NCI-H446 treated with DMSO at 0.1 percent for 48 hours (cell line): Measurements from ENCODE around the gene ZNF99.
"Not testable (repeated sequence)": the region's sequence is repeated elsewhere in the genome, so short reads cannot be mapped to it uniquely, and the experiment has no call there.

Experiments
- DNase-seq: peaks from one replicate; lab custom pipeline; 2025; lab: John Stamatoyannopoulos, UW

The ZNF99 gene

DNA sequence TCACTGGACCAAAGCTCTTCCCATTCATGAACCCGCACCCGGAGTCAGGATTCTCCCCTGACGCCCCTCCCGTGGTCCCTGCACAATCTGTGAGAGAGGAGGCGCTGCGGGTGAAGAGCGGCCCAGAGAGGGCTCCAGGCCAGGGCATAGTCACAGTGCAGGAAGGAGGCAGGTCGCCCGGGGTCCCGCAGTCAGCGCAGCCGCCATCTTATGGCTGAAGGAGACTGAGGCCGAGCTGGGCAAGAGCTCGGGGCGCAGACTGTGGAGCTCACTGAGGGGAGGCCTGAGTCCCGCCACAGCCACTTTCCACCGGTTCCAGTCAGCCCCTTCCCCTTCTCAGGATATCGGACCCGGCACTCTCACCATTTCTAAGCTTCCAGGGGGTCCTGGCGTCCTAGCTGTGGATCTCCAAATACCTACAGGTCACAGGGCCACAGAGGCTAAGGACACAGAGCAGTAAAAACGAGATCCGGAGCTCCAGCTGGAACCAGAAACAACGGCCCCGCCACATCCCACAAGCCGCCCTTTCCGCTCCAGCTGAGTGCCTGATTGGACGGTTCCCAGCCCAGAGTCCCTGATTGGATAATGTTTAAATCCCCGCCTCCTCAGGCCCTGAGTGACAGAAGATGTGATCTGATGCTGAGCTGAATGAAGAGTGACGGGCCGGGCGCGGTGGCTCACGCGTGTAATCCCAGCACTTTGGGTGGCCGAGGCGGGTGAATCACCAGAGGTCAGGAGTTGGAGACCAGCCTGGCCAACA lies at the start of gene ZNF99:
ZNF99 (minus strand) TSS at position 501 of the 760 bp plus-strand sequence; CDS start at position 366, 135 bp downstream.
- no peak for DNase-seq

GRCh38 chr19:22832031-22832762 lies 48.2 kb upstream of the ZNF99 start, which contains the start of gene ZNF723:
TSS of gene ZNF723 (plus strand) at chr19:22832291. CDS start at chr19:22832380, 89 bp downstream.
- no peak for DNase-seq

DNA sequence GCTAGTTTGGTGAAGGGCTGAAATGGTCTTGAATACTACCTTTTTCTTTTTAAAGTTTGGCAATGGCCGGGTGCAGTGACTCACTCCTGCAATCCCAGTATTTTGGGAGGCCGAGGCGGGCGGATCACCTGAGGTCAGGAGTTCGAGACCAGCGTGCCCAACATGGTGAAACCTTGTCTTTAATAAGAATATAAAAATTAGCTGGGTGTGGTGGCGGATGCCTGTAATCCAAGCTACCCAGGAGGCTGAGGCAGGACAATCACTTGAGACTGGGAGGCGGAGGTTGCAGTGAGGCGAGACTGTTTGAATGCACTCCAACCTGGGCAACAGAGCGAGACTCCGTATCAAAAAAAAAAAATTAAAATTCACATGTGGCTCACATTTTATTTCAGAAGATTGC lies 47.3 kb upstream of the ZNF99 start:
- DNase-seq: no peak

DNA sequence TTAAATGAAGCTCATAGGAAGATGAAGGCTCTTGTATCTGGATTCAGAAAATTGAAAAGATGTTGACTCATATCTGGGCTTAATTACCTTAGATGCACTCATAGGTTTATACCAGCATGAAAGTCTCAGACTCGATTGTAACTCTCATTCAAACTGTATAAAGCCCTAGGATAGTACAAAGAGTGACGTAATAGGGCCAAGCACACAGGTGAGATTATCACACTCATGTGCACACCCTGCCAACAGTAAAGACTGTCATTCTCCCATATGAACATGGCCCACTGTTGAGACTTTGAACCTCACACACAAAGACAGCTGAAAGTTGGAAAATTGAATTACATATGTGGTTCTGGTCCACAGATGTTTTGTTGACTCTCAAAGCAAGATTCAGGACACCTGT lies 30.2 kb upstream of the ZNF99 start:
- no peak for DNase-seq

DNA sequence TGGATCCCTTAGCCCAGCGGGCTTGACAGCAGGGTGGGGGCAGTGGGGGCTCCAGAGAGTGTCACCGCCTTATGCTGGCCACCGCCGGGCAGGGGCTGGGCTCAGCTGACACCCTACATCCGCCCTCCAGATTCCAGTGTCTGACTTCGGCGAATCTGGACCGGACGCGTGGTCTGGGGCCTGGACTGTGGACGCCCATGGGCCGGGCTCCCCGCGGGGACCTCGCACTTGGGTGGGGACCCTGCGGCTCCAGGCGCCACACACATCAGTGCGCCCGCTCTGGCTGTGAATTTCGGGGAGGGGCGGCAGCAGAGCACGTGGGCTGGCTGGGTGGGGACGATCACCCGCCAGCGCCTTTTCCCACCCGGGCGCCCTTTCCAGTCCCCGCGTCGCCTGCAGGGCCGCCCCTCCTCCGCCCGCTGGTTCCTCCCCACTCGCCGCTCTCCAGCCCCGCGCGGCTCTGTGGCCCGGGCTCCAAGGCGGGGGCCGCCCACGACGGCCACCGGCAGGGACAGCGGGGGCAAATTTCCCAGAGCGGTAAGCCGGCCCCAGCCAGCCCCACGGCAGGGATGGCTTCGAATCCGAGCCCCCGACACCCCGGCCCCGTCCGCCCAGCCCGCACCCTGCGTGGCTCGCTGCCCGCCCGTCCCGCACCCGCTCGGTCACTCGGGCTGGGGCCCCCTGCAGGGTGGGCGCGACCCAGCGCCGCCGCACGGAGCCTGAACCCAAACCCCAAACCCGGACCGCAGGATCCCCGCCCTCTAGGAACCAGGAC lies 23.3 kb upstream of the ZNF99 start:
- DNase-seq: no peak

DNA sequence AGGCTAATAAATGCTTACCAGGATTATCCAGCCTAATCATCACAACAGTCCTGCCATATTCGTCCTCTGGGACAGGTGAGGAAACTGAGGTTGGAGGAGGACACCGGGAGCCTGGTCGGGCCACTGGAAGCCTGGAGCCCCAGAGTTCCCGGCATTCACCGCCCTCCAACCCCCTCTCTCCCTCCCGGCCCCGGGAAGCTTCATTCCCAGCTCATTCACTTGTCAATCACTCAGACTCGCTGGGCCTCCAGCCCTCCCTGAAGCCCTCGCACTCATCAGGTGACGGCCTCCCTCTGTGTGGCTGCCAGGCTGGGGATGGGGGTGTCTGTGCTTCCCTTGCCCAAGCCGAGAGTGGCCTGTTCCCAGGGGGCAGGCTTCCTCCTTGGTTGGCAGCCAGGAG lies 22.5 kb upstream of the ZNF99 start:
- no peak for DNase-seq

- DNase-seq: no peak
Observed at GRCh38 chr19:22797040-22797439, 13.1 kb upstream of the ZNF99 start.

- DNase-seq: not testable (repeated sequence)
Observed at GRCh38 chr19:22792863-22793262, 8.9 kb upstream of the ZNF99 start.

DNA sequence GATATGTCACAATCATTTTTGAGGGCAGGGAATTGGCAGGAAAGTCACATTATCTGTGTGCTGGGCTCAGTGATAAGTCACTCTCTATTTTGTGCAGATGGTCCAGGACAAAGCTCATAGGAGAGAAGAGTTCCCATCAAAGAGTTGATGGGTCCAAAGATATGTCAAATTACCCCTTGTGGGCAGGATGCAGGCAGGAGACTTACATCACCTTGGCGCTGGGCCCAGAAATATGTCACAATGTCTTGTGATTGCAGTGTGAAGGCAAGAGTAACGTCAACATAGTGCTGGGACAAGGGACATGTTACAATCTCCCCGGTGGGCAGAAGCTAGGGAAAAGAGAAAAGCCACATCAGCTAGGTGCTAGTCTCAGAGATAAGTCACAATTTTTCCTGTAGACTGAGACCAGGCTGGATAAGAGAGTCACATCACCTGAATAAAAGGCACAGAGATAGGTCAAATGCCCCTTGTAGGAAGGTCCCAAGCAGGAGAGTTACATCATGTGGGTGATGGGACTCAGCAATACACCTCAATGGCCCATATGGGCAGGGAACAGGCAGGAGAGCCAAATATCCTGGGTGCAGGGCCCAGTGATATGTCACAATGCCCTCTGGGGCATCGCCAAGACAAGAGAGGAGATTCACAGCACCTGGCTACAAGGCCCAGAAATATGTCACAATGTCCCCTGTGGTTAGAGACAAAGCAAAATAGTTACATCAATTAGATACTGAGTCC lies 47.9 kb downstream of the ZNF99 start:
- DNase-seq: no peak

DNA sequence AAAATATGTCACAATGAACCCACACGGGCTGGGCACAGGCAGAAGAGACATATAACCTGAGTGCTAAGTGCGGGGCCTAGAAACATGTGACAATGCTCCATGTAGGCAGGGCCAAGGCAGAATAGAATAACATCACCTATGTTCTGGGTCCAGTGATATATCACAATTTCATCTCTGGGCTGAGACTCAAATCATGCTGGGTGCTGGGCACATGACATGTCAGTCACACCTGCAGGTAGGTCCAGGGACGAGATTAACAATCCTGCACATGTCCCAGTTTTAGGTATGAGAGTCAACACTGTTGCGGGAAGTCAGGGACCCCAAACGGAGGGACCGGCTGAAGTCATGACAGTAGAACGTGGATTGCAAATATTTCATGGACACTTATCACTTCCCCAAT lies 50.3 kb downstream of the ZNF99 start:
- no peak for DNase-seq

DNA sequence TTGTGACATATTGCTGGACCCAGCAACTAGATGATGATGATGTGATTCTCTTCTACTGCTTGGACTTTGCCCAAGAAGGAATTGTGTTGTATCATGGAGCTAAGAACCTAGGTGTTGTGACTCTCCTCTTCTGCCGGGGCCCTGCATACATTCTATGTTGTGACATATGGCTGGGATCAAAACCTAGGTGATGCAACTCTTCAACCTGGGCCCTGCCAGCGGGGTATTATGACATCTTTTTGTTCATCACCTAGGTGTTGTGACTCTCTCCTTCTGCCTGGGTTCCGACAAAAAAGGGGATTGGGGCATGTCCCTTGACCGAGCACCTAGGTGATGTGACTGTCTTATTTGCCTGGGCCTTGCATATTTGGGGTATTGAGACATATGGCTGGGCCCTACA lies 55.7 kb downstream of the ZNF99 start:
- DNase-seq: not testable (repeated sequence)

DNA sequence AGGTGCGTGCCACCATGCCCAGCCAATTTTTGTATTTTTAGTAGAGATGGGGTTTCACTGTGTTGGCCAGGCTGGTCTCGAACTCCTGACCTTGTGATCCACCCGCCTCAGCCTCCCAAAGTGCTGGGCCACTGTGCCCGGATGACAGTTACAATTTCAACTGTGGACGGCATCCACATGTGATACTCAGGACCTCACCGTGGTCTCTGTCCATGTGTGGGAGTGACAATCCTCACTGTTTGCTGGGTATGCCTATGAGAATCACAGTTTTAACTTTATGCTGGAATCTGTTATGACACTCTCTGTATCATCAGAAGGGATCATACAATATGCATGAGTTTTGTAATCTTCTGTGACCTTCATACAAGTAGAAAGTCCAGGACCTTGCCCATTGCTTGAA lies 62.4 kb downstream of the ZNF99 start:
- DNase-seq: not testable (repeated sequence)

DNA sequence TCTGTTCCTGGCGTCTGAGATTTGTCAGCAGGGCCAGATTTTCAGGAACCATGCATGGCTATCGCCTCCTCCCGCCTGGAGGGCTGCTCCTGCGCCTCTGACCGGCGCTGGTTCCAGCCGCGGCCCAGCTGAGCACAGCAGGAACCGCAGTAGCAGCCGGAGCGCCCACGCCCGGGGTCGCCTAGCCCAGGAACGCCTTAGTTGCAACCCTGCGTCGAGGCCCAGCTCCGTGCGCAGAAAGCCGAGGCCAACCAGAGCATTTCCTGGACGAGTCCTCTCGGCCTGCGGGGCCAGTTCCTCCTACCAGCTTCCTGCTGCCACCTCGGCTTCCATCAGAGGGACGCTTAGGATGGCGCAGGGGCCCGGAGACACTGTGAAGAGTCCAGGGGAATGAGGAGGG lies 75.0 kb downstream of the ZNF99 start:
- DNase-seq: no peak

DNA sequence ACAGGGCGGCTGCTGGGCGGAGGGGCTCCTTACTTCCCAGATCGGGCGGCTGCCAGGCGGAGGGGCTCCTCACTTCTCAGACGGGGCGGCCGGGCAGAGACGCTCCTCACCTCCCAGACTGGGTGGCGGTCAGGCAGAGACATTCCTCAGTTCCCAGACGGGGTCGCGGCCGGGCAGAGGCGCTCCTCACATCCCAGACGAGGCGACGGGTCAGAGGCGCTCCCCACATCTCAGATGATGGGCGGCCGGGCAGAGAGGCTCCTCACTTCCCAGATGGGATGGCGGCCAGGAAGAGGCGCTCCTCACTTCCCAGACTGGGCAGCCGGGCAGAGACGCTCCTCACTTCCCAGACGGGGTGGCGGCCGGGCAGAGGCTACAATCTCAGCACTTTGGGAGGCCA lies 80.9 kb downstream of the ZNF99 start:
- not testable (repeated sequence) for DNase-seq

DNA sequence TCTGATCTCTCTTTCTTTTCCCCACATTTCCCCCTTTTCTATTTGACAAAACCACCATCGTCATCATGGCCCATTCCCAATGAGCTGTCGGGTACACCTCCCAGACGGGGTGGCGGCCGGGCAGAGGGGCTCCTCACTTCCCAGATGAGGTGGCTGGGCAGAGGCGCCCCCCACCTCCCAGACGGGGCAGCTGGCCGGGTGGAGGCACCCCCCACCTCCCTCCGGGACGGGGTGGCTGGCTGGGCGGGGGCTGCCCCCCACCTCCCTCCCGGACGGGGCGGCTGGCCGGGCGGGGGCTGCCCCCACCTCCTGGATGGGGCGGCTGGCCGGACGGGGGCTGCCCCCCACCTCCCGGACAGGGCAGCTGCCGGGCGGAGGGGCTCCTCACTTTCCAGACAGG lies 81.3 kb downstream of the ZNF99 start:
- DNase-seq: not testable (repeated sequence)
